NB4 (cell line): ENCODE measurements around the gene TMEM47.

Experiments used
- CTCF ChIP-seq: IDR thresholded peaks from one replicate; pipeline ENCODE4 v1.5.1; 2012; ENCODE audit warnings: low read depth, low read length
- MAX ChIP-seq: IDR thresholded peaks from 2 replicates; pipeline ENCODE4 v1.6.1; 2011; ENCODE audit warnings: low read depth, low read length
- POLR2A ChIP-seq: IDR thresholded peaks from 2 replicates; pipeline ENCODE4 v1.6.1; 2011; ENCODE audit warnings: mild to moderate bottlenecking; ENCODE audit not compliant: insufficient read length; ENCODE audit errors: extremely low read depth

GRCh38 chrX:34658326-34658725, 1.2 kb upstream of the TMEM47 start:
- no peak for TF ChIP-seq CTCF
- no peak for TF ChIP-seq POLR2A
- no peak for TF ChIP-seq MAX
